GM12872 (cell line): ENCODE data around the gene HARBI1.

ENCODE experiments used
- TF ChIP-seq, protein P1 (sequence below): IDR thresholded peaks from 3 replicates; pipeline ENCODE4 v1.5.1; 2011; ENCODE audit warnings: low read depth, mild to moderate bottlenecking, low read length, moderate library complexity; ENCODE audit not compliant: insufficient read depth

HARBI1 gene

DNA sequence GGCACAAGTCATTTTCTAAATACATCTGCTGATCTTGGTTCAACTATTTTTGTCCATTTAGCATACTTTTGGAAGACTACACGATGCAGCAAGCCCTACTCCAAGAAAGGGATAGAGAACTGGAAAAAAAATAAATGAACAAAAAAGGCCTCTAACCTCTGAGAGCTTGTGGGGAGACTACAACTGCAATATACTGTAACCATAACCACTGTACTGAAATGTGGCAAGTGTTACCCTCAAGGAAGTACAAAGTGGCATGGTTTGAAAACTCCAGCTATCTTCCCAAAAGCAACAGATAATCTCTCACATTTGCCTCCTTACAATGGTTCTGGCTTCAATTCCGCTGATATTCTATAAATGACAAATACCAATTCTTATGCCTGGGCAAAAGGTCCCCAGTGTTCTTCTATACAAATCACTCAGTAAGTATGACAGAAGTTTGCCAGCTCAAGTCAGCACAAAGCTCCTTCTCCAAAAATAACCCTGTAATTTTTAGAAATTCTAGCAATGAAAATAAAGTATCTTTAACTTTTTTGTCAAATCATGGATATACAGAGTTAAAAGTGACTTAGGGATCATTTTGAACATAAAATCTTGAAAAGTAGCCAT lies 46.1 kb downstream of the HARBI1 start:
- TF ChIP-seq, protein P1, sequence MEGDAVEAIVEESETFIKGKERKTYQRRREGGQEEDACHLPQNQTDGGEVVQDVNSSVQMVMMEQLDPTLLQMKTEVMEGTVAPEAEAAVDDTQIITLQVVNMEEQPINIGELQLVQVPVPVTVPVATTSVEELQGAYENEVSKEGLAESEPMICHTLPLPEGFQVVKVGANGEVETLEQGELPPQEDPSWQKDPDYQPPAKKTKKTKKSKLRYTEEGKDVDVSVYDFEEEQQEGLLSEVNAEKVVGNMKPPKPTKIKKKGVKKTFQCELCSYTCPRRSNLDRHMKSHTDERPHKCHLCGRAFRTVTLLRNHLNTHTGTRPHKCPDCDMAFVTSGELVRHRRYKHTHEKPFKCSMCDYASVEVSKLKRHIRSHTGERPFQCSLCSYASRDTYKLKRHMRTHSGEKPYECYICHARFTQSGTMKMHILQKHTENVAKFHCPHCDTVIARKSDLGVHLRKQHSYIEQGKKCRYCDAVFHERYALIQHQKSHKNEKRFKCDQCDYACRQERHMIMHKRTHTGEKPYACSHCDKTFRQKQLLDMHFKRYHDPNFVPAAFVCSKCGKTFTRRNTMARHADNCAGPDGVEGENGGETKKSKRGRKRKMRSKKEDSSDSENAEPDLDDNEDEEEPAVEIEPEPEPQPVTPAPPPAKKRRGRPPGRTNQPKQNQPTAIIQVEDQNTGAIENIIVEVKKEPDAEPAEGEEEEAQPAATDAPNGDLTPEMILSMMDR: no peak

DNA sequence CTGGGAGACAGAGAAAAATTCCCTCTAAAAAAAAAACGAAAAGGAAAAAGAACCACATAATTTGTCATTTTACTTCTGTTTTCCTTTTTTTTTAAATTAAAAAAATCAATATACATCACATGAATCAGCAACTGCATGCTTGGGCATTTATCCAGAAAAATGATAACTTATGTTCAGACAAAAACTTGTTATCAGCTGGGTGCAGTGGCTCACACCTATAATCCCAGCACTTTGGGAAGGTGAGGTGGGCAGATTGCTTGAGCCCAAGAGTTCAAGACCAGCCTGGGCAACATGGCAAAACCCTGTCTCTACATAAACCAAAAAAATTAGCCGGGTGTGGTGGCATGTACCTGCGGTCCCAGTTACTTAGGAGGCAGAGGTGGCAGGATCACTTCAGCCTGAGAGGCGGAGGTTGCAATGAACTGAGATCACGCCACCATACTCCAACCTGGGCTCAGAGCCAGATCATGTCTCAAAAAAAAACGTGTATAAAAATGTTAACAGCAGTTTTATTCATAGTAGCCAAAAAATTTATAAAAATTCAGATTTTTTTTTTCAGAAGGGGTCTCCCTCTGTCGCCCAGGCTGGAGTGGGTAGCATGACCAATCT lies 51.7 kb downstream of the HARBI1 start:
- TF ChIP-seq, protein P1: no peak

GRCh38 chr11:46564459-46564858 lies 52.6 kb downstream of the HARBI1 start:
- TF ChIP-seq, protein P1: no peak

DNA sequence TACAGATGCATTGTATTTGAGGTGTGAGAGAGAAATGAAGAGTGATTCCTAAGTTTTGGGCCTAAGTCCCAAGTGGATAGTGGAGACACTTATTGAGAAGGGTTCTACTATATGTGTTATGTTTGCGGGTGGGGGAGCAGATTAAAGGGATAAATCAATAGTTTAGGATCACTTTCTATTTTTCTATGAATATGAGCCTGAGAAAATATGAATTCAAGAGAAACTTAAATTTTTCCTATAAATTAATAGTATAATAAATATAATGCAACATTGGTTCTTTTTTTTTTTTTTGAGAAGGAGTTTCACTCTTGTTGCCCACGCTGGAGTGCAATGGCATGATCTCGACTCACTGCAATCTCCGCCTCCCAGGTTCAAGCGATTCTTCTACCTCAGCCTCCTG lies 54.5 kb downstream of the HARBI1 start:
- TF ChIP-seq, protein P1: no peak

GRCh38 chr11:46560300-46560991 lies 56.6 kb downstream of the HARBI1 start:
- TF ChIP-seq, protein P1: no peak

- TF ChIP-seq, protein P1: no peak
Measured at GRCh38 chr11:46559815-46560214, 57.2 kb downstream of the HARBI1 start.

DNA sequence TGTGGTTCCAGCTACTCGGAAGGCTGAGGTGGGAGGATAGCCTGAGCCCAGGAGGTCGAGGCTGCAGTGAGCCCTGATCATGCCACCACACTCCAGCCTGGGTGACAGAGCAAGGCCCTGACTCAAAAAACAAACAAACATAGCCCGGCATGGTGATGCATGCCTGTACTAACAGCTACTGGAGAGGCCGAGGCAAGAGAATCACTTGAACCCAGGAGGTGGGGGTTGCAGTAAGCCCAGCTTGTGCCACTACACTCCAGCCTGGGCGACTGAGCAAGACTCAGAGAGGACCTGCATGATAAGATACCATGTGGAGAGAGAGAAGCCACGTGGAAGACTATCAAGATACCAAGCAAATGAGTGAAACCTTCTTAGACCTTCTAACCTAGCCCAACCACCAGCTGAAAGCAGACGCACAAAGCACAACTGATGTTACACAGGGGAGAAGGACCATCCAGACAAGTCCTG lies 59.3 kb downstream of the HARBI1 start:
- TF ChIP-seq, protein P1: no peak
